GM12801 (cell line): ENCODE results near the gene MRE11.

ENCODE experiments used
- TF ChIP-seq, protein P1 (sequence below): IDR thresholded peaks from one replicate; pipeline ENCODE4 v1.5.1; 2011; ENCODE audit warnings: control low read depth; ENCODE audit not compliant: insufficient read length; ENCODE audit errors: extremely low read depth

MRE11 gene

DNA sequence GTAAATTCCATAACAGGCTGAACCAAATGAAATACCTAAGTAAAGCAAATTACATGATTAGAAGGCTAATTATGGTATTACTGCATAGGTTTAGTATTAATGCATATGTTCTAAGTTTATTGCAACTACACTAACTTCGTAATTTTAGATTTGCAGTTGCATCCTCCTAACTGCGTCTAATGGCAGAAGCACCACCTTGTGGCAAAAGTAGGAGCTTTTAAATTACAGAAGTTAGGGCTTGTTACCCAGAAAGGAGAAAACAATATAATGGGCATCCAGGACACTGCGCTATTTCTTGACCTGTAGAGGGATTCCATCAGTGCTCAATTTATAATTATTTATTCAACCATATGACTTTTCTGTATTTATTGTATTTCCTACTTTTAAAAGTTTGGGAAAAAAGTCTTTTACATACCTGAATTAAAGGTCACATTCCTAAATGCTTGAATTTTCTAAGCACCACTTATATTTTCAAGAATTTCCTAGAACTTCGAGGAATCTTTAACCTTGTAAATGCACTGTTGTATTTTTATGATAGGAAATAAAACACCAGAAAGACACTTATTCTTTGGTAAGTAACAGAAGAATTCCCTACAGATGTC is 76.2 kb downstream of the MRE11 start:
- TF ChIP-seq, protein P1, sequence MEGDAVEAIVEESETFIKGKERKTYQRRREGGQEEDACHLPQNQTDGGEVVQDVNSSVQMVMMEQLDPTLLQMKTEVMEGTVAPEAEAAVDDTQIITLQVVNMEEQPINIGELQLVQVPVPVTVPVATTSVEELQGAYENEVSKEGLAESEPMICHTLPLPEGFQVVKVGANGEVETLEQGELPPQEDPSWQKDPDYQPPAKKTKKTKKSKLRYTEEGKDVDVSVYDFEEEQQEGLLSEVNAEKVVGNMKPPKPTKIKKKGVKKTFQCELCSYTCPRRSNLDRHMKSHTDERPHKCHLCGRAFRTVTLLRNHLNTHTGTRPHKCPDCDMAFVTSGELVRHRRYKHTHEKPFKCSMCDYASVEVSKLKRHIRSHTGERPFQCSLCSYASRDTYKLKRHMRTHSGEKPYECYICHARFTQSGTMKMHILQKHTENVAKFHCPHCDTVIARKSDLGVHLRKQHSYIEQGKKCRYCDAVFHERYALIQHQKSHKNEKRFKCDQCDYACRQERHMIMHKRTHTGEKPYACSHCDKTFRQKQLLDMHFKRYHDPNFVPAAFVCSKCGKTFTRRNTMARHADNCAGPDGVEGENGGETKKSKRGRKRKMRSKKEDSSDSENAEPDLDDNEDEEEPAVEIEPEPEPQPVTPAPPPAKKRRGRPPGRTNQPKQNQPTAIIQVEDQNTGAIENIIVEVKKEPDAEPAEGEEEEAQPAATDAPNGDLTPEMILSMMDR = no peak

DNA sequence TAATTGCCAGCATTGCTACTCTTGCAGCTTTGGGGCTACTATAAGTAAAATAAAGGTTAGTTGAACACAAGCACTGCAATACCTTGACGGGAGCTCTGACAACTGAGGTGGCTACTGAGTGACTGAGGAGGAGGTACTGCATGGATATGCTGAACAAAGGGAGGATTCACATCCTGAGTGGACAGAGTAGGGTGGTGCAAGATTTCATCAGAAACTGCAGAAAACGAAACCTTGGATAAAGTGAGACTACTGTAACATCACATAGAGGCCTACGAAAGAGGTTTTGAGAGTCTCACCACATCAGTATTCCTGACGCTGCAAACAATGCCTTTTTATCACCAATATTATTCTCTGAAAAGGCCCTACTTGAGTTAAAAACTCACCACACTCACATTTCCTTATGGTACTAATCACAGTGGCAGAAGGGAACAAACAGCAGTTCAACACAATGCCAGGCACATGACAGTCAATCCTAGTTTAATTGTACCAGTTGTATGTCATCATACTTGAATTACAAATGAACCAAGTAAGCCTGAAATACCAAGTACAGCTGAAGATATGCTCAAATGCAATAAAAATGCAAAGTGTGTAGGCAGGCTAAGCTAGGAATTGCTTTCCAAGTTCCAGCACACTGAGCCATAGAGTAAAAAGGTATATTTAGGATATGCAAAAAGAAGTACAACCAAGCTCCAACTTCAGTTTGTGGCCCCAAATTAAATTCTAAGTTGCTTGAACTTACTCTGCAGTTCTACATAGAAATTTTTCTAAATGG is 88.4 kb downstream of the MRE11 start:
- TF ChIP-seq, protein P1 = no peak

DNA sequence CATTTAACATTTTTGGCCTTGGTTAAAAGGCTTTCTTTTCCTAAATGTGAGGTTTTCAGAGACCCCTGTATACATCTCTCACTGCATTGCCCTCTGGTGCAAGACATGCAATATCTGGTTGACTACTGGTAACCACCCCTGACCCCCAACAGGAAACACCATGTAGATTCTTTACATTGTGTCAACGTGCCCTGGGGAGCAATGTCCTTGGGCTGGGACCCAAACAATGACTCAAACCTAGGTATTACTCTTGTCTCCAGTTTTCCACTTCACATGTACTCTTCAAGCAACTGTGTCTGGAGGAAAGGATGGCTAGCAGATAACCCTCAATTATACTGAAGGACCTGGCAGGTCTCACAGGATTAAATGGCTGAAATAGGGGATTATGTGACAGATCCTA is 91.3 kb downstream of the MRE11 start:
- TF ChIP-seq, protein P1 = no peak

DNA sequence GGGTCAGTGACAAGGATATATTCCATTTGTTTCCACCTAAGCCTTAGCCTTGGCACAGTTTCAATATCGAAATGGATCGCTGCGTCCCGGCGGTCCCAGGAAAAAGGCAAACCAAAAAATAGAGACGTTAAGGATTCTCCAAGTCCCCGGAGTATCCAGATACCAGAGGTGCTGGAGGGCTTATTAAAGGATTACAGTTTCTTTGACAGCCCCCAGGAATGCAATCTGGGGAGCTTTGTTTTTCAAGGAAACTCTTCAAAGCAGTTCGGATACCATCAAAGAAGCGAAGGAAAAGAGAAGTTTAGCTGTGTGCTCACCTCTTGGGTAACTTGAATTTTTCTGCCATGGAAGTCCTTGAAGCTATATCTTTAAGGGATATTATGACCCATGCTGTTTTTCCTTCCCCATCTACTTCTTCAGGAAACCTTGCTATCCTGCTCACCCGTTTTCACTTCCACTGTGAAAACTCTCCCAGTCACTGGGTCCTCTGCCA is 91.8 kb downstream of the MRE11 start:
- TF ChIP-seq, protein P1 = no peak

DNA sequence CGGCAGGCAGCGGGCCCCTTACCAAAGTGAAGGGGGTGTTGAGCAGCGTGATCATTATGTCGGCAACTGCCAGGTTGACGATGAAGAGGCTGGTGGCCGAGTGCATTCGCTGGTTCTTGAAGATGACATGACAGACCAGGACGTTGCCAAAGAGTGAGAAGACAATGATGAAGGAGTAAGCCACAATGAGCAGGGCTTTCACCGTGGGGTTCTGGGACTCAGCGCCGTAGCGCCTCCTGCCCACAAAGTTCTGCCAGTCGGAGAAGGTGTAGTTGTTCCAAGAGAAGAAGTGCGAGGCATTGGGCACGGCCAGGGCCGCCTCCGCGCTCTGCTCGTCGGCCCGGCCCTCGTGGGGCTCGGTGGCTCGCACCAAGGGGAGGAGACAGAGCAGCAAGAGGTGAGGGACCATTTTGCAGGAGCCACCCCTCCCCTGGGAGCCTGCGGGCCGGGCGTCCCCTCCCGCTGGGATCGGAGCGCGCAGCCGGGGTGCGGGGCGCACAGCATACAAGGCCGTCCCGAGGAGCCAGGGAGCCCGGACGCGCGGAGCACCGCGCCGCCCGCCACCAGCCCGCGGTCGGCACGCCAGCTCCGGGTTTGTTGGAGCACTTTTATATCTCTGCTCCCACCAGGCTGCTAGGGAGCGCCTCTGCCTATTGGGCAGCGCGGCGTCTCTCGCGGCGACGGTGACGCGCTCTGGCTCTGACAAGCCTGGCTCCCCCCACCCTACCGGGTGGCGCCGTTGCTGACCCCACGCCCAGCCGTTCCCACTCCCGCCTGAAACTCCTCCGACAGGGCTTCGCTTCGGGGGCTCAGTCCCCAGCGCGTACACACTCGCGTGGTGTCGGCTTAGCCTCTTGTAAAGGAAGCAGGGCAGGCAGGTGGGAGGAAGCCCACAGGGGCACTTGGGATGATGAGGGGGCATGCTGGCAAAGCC is 92.5 kb downstream of the MRE11 start, which contains the start of gene GPR83:
Gene GPR83 (minus strand): TSS at position 581 of the 934 bp plus-strand sequence. CDS start 172 bp downstream, at position 409.
- TF ChIP-seq, protein P1 = no peak

DNA sequence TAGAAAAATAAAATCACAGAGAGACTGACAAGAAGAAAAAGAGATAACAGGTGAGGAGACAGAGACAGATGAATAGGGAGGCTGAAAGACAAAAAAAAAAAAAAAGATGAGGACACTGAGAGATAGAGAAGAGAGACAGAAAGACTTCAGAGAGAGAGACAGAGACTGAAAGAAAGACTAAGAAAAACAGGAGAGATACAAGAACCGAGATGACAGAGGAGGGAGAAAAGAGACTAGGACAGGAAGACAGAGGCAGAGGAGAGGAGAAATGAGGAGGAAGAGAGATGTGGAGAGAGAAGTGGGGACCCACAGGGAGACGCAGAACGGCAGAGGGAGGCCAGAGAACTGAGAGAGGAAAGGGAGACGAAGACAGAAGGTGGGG is 93.2 kb downstream of the MRE11 start:
- TF ChIP-seq, protein P1 = no peak

DNA sequence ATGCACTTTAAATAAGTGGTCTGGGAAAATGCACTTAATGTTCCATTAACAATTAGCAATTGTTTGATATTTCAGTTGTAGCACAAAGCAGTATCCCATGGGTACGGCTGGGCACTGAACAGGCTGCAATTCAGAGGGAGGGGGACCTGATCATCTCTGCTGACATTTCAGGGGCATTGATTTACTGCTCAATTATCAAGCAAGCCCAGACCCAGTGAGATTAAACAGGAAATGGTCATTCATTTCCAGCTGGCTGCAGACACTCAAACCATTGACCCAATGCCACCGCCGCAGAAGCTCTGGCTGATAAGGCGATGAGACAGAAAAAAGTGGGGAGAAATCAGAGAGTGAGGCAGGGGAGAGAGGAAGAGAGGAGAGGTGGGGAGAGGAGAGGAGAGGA is 93.6 kb downstream of the MRE11 start:
- TF ChIP-seq, protein P1 = no peak
